Stimulated activated CD4-positive, alpha-beta T cell treated with anti-CD3 and anti-CD28 coated beads, Interleukin-2, amount 100 ng/mL, for 24 hours (primary cell): ENCODE measurements around the gene BORA.
A peak's percentile ranks its signal among the peaks of the same experiment; 100 is the strongest.
"Not testable (repeated sequence)": the region's sequence is repeated elsewhere in the genome, so short reads cannot be mapped to it uniquely, and the experiment has no call there.

Experiments used
- DNase-seq, 2 donors: peaks; one replicate each; pipeline ENCODE4 v3.0.0-alpha.2; 2020

The BORA gene

DNA sequence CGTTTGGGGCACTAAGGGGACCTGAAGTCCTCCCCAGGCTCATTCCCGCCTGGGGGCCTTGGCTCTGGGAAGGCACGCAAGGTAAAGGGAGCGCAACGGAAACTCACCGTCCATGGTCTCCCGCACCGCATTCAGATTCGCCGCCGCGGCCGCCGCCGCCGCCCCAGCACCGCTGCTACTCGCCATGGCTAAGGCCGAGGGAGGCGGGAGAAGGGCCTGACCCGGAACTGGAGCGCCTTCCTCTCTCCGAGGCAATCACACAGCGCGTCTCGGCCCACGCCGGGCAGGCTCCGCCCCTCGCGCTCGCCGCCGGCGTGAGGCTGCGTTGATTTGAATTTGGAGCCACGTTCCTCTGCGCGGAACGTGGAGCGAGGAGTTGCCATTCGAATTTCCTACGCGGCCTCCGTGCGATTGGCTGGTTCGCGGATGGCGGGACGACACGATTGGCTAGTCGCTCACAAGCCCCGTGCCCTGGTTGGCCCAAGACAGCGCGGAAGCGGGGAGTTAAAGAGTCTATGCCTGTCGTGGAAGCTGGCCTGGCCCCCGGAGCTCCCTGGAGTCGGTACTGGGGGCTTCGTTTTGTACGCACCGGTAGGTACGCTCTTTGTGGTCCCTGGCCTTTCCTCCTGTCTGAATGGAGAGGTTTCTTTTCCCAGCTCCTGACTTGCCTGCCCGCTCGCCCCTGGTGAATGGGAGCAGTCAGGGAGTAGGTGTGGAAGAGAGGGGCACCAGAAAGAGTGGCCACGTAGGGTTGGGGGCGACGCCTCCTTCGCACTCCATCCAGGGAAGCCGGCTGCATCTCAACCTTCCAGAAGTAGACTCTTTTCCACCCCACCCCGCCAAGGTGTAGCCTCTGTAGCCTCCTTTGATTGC is at the start of gene BORA, which contains the start of gene MZT1:
Gene BORA (plus strand): TSS at position 507 of the 873 bp plus-strand sequence. CDS start 1,018 bp downstream, outside the sequence.
Gene MZT1 (minus strand): TSS at position 213 of the 873 bp plus-strand sequence. CDS start 27 bp downstream, at position 186.
- DNase-seq, result peak; percentile 94 to 95

DNA sequence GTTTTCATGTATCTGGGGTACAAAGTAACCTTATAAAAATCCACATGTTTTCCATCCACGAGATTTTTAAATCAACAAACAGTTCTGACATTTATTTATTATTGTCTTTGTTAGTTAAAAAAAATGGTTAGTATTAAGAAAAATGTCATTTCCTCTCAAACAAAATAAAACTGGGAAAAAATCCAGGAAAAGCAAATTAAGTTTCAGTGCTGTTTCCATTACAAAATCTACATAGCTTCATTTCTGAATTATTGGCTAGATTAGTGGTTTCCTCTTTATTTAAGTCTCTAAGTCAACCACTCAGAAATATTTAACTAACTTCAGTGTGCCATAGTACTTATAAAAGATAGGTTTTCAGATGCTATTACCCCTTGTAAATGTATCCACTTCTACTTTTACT is 49.4 kb upstream of the BORA start:
- no peak for DNase-seq

DNA sequence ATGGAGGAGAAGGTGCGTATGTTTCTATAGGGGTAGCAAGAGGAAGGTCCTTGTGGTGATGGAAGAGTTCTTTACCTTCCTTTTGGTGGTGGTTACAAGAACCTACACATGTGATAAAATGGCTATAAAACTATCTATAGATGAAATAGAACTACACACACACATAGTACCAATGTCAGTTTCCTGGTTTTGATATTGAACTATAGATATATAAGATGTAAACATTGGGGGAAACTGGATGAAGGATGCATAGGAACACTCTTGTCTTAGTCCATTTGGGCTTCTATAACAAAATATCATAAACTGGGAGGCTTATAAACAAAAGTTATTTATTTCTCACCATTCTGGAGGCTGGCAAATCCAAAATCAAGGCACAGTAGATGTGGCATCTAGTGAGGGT is 47.4 kb upstream of the BORA start:
- no peak for DNase-seq

DNA sequence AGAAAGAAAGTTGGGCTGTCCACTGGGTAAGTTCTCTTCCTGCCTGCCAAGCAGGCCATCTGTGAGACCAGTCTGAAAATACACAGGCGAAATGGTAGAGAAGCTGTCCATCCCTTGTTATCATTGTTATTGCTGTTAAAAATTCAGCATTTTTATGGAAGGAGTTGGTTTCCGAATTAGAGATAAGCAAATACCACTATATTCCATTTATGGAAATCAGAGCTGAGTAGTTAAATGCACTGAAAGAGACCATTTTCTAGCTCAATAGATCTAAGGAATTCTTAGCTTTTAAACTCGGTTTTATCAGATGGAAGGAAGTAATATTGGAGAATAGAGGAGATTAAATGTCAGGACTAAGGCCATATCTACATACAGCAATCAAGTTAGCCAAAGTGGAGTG is 41.0 kb upstream of the BORA start:
- DNase-seq, result no peak

DNA sequence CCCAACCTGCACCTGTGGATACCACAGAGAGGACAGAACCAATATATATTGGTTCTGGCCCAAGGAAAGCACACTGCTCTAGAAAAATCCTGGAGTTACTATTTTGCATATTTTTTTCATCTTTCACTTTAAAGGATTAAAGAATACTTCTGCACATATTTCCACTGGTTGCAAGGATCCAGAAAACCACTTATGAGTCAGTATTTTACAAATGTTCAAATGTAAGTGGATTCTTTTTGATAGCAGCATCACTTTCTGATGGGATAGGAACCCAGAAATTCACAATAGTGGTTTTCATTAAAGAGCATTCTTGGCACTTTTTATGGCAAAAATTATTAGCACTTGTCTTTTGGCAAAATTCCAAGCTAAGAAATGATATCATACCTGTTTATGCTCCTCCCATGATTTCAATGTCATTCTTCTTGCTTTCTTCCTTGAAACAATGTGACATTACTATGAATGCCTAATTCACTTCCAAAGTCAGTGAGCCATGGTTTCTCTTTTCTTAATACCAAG is 38.5 kb upstream of the BORA start:
- DNase-seq, result no peak

DNA sequence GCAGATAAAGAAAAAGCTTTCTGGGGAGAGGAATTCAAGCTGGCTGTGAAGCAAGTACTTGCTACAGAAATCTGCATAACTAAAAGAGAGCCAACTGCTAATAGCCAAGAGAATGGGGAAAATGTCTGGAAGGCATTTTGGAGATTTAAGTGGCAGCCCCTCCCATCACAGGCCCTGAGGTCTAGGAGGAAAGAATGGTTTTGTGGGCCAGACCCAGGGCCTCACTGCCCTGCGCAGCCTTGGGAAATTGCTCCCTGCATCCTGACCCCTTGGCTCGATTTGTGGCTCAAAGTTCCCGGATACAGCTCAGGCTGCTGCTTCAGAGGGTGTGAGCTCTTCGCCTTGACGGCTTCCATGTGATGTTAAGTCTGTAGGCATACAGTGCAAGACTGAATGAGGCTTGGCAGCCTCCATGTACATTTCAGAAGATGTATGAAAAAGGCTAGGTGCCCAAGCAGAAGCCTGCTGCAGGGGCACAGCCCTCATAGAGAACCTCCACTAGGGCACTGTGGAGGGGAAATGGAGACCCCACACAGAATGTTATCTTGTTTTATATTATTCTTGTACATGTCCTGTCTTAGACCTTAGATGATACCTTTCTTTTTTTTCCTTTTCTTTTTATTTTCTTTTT is 34.7 kb upstream of the BORA start:
- DNase-seq, result no peak

DNA sequence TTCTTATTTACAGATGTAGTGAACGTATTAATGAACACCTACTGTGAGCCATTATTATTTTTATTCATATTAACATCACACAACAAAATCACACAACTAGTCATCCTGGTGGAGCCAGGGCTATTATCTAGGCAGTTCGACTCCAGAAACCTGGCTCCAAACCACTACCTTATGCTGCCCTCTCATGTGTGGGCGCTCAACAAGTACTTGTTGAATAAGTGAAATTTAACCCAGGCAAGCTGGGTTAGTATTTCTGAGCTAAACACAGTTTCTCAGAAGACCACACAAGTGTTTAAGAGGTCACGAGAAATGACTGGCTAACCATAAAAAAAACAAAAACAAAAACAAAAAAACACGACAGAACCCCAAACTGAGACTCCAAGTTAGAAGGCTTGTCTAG is 33.9 kb upstream of the BORA start:
- DNase-seq, result no peak

DNA sequence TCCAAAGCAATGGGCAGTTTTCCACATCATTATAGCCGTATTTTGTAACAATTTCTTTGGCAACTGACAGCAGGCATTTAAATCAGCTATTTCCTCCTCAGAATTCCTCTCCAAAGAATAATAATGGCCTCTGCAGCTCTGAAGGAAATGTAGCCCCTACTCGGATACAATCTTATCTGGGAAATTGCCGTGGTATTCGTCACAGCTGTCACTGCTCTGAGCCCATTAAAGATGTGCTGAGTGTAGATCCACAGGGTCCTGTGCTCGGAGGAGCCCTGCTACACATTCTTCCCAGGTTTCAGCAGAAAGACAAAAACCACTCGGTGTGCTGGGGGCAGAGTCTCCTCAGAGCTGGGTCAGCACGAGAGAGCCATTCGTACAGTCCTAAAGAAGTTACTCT is 33.4 kb upstream of the BORA start:
- DNase-seq, result no peak

DNA sequence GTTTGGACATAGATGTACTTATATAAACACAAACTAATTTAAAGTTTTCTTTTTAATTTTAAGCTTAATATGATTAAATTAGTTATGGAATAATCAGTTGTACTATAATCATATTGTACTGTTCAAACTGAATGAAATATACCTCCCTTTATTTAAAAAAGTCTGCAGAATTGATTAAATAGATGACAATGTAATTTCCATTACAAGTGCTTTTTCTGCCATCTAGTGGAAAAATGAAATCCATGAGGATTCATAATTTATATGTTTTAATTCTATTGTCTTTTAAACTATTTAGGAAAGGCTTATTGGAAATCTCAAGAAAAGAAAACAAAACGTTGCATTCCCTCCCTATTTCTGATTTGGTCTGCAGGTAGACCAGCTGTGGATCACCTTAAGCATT is 31.1 kb upstream of the BORA start:
- no peak for DNase-seq

DNA sequence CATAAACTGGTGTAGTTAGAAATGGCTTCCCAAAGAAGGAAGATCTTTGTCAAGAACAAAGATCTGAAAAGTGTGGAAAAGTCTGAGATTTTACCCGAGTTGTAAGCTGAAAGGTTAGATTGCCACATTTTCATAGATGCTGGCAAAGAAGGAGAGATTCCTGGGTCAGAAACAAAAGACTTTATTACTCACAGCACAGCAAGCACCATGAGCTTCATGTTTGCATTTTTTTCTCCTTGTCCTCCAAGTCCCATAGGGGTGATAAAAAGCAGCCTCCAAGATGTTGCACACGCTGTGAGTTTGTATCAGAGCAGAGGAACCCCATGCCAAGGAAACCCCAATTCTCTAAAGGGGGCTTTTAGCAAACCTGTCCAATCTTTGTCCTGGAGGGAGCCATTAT is 29.6 kb upstream of the BORA start:
- DNase-seq, result no peak

DNA sequence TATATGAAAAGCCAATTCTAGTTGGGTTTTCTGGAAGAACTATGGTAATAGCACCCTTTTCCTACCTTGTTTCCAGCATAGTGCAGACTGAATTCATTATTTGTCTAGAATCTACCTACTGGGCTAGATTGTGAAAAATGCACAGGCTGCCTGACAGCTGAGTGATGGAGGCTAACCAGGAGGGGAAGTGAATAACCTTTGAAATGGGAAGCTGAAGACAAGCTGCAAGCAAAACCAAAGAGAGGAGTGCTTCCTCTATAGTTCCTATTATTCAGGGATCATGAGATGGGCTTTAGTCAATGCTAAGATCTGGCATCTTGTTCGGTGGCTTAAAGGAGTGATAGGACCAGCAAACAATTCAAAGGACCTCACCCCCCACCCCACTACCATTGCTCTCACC is 27.2 kb upstream of the BORA start:
- no peak for DNase-seq

DNA sequence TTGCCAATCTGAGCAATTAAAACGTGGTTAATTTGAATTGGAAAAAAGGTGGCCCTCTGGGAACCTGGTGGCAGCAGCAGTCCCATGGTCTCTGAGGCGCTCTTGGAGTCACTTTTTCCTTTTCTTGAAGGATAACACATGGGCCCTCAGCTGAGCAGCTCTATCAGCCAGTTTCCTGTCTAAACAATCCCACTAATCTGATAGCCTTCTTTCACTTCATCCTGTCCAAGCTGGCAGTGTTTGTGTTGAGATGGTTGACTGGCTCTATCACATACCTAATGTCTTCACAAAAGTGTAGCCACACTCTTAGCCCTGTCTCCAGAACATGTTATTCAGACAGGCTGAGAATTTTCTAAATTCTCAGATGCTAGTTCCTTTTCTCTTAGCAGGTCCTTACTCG is 10.9 kb upstream of the BORA start:
- DNase-seq, result no peak

DNA sequence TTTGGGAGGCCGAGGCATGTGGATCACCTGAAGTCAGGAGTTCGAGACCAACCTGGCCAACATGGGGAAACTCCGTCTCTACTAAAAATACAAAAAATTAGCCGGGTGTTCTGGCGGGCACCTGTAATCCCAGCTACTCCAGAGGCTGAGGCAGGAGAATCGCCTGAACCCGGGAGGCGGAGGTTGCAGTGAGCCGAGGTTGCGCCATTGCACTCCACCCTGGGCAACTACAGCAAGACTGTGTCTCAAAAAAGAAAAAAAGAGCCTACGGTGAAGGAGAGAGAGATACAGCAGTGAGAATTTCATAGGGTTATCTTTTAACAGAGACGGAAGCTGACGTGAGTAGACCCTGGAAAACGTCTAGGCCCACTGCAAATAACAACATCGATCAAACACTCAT is 1.5 kb upstream of the BORA start:
- not testable (repeated sequence) for DNase-seq

DNA sequence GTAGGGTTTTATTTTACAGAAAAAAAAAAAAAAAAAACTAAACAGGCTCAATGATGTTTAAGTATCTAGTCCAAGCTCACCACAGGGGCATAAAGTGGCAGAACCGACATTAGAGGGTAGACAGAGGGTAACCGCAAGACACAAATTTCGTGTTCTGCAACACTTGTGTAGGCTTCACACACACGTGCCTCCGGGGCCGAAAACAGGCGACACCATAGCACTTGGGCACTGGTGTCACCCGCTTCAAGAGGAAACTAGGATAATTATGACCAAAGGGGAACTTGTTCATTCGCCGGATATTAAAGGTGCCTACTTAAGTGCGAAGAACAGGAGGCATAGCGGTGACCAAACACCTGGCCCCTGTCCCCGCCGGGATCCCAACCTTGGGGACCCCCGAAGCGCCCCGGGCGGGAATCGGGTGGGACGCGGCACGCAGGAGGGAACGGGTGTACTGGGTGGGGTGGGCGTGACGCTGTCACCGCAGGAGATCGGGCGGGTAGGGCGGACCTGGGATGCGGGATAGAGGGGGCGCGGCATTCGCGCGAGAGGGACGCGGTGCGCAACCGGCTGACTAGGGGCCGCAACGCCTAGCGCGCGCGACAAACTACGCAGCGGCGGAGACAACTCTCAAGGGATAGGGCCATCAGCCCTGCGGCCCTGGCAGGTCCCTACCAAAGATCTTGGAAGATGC is 852 bp upstream of the BORA start:
- DNase-seq, result peak; percentile 52 to 62

DNA sequence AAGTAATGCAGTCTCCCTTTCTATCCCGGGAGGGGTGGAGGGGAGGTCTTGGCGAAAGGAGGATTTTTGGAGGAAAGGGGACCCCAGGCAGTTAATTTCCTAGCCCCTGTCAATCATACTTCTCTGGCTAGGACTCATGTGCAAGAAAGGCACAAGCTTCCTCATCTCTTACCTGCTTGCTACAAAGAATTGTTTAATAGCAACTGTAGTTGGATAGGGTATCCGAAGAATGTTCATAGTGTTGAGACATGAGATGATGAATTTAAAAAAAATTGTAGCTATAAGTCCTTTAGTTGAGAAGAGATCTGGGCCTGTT is 525 bp downstream of the BORA start:
- DNase-seq, result no peak

DNA sequence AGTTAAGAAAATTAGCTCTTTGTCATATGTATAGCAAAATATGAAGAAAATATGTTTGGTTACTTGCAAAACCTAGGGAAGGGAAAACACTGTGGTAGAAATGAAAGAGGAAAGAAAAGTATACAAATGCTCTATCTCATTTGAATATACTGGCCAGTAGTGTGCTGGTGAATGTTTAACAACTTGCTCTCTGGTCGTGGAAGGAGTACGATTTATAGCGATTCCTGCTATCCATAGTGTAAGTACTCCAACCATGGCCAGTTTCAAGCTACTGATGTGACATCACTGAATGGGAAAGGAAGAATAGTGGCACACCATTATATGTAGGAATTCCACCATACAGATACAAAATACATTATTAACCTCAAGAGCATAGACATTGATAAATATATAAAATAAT is 9.3 kb downstream of the BORA start:
- DNase-seq, result no peak

DNA sequence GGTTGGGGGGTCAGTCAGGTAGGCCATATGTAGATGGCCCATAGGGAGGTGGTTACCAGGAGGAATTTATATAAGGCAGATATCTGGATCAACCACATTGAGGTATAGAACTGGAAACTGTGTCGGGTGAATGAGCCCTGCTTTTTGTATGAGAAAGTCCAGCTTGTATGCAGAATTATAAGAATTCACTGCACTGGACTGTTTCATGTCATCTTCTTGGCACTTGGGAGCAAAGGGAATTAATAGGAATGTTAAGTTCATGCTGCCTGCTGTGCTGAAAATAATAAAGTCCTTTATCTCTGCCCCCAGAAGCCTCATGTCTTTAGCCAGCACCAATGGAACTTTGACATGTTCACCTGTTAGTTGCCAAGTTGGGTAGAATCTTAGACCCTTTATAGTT is 12.3 kb downstream of the BORA start:
- no peak for DNase-seq

DNA sequence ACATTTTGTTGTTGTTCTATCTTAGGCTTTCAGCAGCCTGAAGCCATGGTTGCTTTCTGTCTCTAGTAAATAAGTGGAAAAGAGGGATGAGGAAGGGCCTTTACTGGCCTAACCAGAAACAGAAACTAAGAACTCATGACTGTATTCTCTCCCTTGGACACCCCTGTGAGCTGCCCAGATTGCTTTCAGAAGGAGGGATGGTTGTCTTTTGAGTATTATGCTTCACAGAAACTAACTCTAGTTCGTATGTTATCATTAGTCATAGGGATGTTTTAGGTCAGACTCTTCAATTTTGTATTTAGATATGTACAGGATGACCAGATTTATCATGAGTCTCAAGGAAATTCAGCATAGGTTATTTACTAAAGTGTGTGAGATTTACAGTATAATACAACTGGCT is 17.5 kb downstream of the BORA start:
- DNase-seq, result no peak

DNA sequence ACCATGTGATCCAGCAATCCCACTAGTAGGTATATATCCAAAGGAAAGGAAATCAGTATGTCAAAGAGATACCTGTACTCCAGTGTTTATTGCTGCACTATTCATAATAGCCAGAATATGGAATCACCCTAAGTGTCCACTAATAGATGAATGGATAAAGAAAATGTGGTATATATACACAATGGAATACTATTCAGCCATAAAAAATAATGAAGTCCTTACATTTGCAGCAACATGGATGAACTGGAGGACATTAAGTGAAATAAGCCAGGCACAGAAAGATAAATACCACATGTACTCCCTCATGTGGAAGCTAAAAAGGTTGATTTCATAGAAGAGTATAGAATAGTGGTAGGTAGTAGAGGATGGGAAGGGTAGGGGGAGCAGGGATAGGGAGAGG is 23.5 kb downstream of the BORA start:
- DNase-seq, result no peak

DNA sequence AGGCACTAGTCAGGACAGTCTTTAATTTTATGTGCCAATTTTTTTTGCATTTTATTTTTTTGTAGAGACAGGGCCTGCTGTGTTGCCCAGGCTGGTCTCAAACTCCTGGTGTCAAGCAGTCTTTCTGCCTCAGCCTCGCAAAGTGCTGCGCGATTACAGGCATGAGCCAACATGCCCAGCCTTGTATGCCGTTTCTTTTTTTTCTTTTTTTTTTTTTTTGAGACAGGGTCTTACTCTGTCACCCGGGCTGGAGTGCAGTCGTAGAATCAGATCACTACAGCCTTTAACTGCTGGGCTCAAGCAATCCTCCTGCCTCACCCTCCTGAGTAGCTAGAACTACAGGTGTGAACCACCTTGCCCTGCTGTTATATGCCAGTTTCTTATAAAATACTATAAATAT is 26.4 kb downstream of the BORA start:
- DNase-seq, result no peak

DNA sequence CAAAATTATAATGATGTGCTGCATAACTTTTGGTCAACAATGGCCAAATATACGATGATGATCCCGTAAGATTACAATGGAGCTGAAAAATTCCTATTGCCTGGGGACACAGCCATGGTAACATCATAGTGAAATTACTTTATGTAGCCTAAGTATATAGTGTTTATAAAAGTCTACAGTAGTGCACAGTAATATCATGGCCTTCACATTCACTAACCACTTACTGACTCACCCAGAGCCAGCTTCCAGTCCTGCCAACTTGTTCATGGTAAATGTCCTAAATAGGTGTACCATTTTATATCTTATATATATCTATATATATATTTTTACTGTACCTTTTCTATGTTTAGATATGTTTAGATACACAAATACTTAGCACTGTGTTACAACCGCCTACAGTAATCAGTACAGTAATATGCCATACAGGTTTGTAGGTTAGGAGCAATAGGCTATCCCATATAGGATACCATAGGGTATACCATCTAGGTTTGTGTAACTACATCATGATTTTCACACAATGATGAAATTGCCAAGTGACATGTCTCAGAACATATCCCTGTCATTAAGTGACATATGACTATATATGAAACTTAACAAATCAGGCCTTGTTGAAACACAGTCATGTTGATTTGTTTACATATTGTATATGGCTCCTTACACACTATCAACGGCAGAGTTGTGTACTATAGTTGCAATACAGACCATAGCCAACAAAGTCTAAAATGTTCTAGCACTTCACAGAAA is 30.2 kb downstream of the BORA start:
- no peak for DNase-seq

DNA sequence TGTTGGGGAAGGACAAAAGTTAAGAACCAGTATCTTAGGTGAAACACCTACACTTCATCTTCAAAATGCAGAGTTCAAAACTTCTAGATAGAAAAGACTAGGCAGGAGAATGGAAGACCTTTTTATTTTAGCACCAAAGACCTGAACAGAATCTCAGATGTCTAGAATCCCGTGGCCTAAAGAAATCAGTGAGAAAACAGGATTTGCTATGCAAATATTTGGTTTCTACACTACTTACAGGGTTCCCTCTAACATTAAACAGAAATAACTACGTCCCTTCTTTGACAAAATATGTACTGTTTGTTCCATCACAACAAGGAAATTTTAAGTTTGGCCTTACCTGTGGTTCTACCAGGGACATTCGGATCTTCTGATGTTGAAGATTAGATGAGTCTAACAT is 32.5 kb downstream of the BORA start:
- no peak for DNase-seq

DNA sequence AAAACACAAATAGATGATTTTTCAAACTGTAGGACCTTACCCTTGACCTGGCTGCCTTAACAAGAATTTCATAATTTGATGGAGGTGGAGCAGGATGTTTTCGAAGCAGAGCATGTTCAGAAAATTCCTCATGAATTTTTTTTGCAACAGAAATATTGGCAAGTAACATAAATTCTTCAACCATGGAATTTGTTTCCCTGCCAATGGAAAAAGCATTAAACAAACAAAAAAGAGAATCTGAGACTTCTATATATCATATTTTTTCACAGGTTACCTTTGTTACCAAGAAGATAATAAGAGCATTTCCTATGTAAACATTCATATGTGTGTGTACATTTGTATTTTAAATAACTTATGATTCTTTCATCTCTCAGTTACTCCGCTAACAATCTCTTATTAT is 35.7 kb downstream of the BORA start:
- no peak for DNase-seq
